NCI-H2081 treated with DMSO at 0.1 percent for 48 hours (cell line): Measurements from ENCODE around the gene FCHO1.

Experiments
- DNase-seq: peaks from one replicate; lab custom pipeline; 2025; lab: John Stamatoyannopoulos, UW

The FCHO1 gene

DNA sequence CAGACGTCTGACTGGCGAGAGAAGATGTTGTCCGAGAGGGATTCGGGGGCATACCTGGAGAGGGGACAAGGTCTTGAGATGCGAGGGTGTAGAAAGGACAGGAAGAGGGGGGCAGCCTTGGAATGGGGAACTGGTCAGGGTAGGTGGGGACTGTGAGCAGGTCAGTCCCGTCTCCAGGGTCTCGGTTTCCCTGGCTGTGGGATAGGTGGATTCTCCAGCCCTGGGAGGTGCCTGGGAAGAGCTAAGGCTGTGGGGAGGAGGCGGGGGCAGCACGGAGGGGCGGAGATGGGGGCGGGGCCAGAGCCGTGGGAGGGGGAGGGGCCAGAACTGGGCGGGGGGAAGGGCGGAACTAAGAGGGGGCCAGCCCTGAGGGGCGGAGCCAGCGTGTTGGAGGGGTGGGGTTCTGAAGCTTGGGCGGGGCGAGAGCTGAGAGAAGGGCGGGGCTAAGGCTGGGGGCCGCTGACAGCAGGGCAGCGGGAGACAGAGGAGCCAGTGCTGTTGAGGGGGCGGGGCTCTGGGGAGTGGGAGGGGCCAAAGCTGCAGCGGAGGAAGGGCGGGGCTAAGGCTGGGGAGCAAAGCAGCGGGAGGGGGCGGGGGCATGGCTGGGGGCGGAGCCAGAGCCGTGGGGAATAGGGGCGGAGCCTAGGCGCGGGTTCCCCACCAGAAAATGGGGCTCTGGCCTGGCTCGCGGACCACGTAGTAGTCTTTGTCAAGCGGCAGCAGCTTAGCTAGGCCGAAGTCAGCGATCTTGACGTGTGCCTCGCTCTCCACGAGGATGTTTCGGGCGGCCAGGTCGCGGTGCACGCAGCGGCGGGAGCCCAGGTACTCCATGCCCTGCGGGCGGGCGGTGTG is 79.5 kb downstream of the FCHO1 start:
- no peak for DNase-seq

DNA sequence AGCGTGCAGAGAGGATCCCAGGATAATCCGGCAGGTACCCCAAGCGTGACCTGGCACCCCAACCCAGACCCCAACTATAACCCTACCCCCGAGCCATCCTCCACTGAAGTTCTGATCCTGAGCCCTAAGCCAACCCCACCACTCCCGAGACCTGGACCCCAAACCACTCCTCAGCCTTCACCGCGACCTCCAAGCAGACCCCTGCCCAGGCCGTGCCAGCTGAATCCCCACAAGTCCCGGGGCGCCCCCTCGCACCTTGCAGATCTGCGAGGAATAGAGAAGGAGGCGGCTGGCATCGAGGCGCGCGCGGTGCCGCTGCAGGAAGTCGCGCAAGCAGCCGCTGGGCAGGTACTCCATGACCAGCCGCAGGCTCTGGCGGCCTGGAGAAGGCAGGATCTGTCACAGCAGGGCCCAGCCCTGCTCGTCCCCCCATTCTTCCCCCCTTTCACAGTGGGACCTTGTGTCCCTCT is 80.2 kb downstream of the FCHO1 start:
- DNase-seq, result no peak

DNA sequence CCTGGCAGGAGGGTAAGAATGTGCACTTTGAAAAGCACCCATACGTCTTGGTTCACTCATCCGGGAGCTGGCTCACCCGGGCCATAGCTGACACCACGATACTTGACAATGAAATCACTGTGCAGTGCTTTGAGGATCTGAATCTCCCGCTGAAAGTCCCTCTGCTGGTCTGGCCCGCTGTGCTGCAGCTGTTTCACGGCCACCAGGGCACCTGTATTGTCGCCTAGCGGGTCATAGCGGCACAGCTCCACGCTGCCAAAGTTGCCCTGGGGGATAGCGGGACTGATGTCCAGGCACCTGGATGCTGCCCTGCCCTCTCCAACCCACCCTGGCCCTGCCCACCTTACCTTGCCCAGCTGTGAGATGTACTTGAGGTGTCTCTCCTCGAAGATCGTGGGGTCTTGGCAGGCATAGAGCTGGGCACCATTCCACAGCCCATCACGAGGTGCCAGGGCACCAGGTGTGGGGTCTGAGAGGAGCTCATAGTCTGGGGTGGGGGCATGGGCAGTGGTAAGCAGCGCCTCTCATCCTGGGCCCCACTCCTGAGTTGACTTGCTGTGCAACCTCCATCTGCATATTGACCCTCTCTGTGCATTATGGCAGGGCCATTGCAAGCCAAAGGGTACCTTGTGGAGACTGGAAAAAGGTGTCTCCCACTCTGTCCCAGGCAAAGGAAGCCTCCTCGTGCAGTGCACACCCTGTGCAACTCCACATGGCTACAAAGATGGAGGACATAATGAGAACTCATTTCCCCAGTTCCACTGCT is 81.3 kb downstream of the FCHO1 start:
- DNase-seq, result no peak

- DNase-seq, result no peak
Observed at GRCh38 chr19:17834350-17835181, 83.3 kb downstream of the FCHO1 start.

DNA sequence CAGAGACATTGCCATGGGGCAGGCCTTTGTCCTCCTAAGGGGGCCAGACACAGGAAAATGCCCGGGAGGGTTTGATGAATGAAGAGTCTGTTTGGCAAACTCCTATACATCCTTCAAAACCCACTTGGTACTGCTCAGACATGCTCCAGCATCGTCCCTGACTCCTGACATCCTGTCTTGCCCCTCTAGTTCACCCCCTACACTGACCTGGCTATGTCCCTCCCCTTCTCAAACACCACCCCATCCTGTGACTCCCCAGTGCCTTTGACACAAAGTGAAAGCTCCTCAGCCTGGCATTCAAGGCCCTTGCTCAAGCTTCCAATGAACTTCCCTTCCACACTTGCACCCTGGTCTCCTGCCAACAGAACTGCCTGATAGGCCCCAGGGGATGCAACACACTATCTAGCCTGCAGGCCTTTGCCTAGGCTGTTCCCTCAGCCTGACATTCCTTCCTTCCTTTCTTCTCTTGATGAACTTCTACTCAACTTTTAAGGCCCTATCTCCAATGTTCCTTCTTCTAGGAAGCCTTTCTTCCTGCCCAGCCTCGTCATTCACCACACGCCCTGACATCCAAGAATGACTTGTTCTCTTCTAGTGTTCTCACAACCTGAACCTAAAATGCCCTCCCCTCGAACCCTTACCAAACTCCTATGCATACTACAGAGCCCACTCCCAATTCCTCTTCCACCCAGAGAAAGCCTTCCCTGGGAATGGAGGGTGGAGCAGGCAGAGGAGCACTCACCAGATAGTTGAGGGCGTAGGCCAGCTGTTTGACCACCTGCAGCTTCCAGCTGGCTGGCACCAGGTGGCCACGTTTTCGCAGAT is 84.1 kb downstream of the FCHO1 start:
- no peak for DNase-seq

- no peak for DNase-seq
Observed at GRCh38 chr19:17836530-17836929, 85.3 kb downstream of the FCHO1 start.

GRCh38 chr19:17837972-17838371 is 86.7 kb downstream of the FCHO1 start:
- no peak for DNase-seq
